SK-N-SH (cell line): ENCODE results near the gene FAM124A. TPM values are rescaled to one million over a fixed set of nuclear protein-coding genes. Genes with fewer than 3 reads are reported as not detected.

Source experiments
- CTCF ChIA-PET: fragments of 300-600, 350-600 bp; formaldehyde crosslinking; extraction: SDS; loops from one replicate; lab custom pipeline; 2021; lab: Yijun Ruan, JAX
- POLR2A ChIA-PET: fragments of 350-600 bp; sonication (Branson Sonifier 250); formaldehyde crosslinking; extraction: SDS; loops from one replicate; lab custom pipeline; 2020; ENCODE audit warnings: antibody characterized with exemption, inconsistent platforms; lab: Yijun Ruan, JAX
- DNase-seq: peaks from one replicate; pipeline ENCODE4 v3.0.0; 2012
- H2AFZ ChIP-seq: fragments of 200-600 bp; sonication (generic); 2 replicates; pipeline ENCODE4 v1.8.1; 2016; ENCODE audit warnings: antibody characterized with exemption, mild to moderate bottlenecking, low read depth
- H3F3A ChIP-seq: fragments of 200-600 bp; sonication (generic); replicated peaks from 2 replicates; pipeline ENCODE3; 2016; ENCODE audit warnings: antibody characterized with exemption, mild to moderate bottlenecking; ENCODE audit not compliant: insufficient read depth
- H3K27ac ChIP-seq, 2 experiments: fragments of 200-500 bp in 1 of 2; fragments of 200-600 bp in 1 of 2; sonication (Bioruptor generic) in 1 of 2; sonication (generic), shearing (Covaris generic) in 1 of 2; 2 replicates each; pipeline versions ENCODE4 v1.5.1 to v1.6.1; 2014 to 2016; ENCODE audit warnings: low read depth in 2 of 2, inconsistent platforms in 1 of 2, low read length in 1 of 2, mild to moderate bottlenecking in 1 of 2, mixed read lengths in 1 of 2
- H3K27me3 ChIP-seq: fragments of 200-600 bp; sonication (generic), shearing (Covaris generic); 2 replicates; pipeline ENCODE4 v1.6.1; 2016; ENCODE audit warnings: mixed run types; ENCODE audit not compliant: insufficient read depth
- H3K36me3 ChIP-seq, 2 experiments: fragments of 200-500 bp in 1 of 2; fragments of 200-600 bp in 1 of 2; sonication (Bioruptor generic) in 1 of 2; sonication (generic) in 1 of 2; replicated peaks in 1 of 2; 2 replicates each; pipeline versions ENCODE3 to v1.5.1; 2014 to 2016; ENCODE audit warnings: low read length in 1 of 2, mild to moderate bottlenecking in 1 of 2; ENCODE audit not compliant: insufficient read depth in 2 of 2, control insufficient read depth in 1 of 2
- H3K4me1 ChIP-seq, 2 experiments: fragments of 200-500 bp in 1 of 2; fragments of 200-600 bp in 1 of 2; sonication (Bioruptor generic) in 1 of 2; sonication (generic), shearing (Covaris generic) in 1 of 2; 2 replicates each; pipeline versions ENCODE4 v1.5.1 to v1.6.1; 2014 to 2016; ENCODE audit warnings: low read depth in 1 of 2, low read length in 1 of 2, mixed run types in 1 of 2; ENCODE audit not compliant: insufficient read depth in 2 of 2, control insufficient read depth in 1 of 2
- H3K4me2 ChIP-seq: fragments of 200-600 bp; sonication (generic), shearing (Covaris generic); 2 replicates; pipeline ENCODE4 v1.6.1; 2017; ENCODE audit warnings: mixed run types
- H3K4me3 ChIP-seq, 2 experiments: fragments of 200-500 bp in 1 of 2; fragments of 200-600 bp in 1 of 2; sonication (Bioruptor generic) in 1 of 2; sonication (generic), shearing (Covaris generic) in 1 of 2; 2 replicates each; pipeline versions ENCODE4 v1.5.1 to v1.8.1; 2014 to 2016; ENCODE audit warnings: low read depth in 2 of 2, inconsistent platforms in 1 of 2, low read length in 1 of 2, mild to moderate bottlenecking in 1 of 2, mixed read lengths in 1 of 2, moderate library complexity in 1 of 2
- H3K79me2 ChIP-seq: fragments of 200-600 bp; sonication (generic); 2 replicates; pipeline ENCODE4 v1.8.1; 2017; ENCODE audit warnings: mild to moderate bottlenecking; ENCODE audit not compliant: insufficient read depth
- H3K9ac ChIP-seq: fragments of 200-600 bp; sonication (generic); 2 replicates; pipeline ENCODE4 v1.6.1; 2017; ENCODE audit warnings: mixed run types
- H3K9me2 ChIP-seq: fragments of 200-600 bp; sonication (generic); 2 replicates; pipeline ENCODE4 v1.6.1; 2017; ENCODE audit warnings: mixed run types
- H3K9me3 ChIP-seq: fragments of 200-600 bp; sonication (generic); 2 replicates; pipeline ENCODE4 v1.6.1; 2017; ENCODE audit warnings: mixed run types, mild to moderate bottlenecking, moderate library complexity
- H4K20me1 ChIP-seq: fragments of 200-600 bp; sonication (generic); 2 replicates; pipeline ENCODE4 v1.6.1; 2017; ENCODE audit warnings: mild to moderate bottlenecking, mixed run types; ENCODE audit not compliant: insufficient read depth
- CHD2 ChIP-seq: fragments of 150-350 bp; IDR thresholded peaks from 2 replicates; pipeline ENCODE4 v1.6.1; 2018; ENCODE audit warnings: low read length; ENCODE audit not compliant: partially characterized antibody
- ELF1 ChIP-seq: IDR thresholded peaks from 2 replicates; pipeline ENCODE4 v1.4.0; 2012
- EP300 ChIP-seq, 2 experiments: IDR thresholded peaks; 2 replicates each; pipeline versions ENCODE4 v1.4.0 to v1.6.1; 2012; ENCODE audit warnings: borderline replicate concordance in 1 of 2, low read depth in 1 of 2, low read length in 1 of 2
- FOXJ3 ChIP-seq: sonication (generic); formaldehyde crosslinking; IDR thresholded peaks from 2 replicates; pipeline ENCODE4 v1.5.1; 2020; ENCODE audit warnings: mild to moderate bottlenecking, missing genetic modification reagents
- FOXM1 ChIP-seq: IDR thresholded peaks from 2 replicates; pipeline ENCODE4 v1.4.0; 2012; ENCODE audit warnings: low read depth, mild to moderate bottlenecking
- GABPA ChIP-seq: IDR thresholded peaks from 2 replicates; pipeline ENCODE4 v1.4.0; 2012; ENCODE audit warnings: low read depth, mild to moderate bottlenecking
- GATA2 ChIP-seq: sonication (generic); formaldehyde crosslinking; IDR thresholded peaks from 2 replicates; pipeline ENCODE4 v1.5.0; 2020; ENCODE audit warnings: mild to moderate bottlenecking, missing genetic modification reagents
- JUND ChIP-seq: IDR thresholded peaks from 2 replicates; pipeline ENCODE4 v1.4.0; 2012
- MEF2A ChIP-seq: IDR thresholded peaks from 2 replicates; pipeline ENCODE4 v1.4.0; 2012; ENCODE audit warnings: low read depth, borderline replicate concordance
- NFIC ChIP-seq: IDR thresholded peaks from 2 replicates; pipeline ENCODE4 v1.4.0; 2012; ENCODE audit warnings: borderline replicate concordance
- POLR2AphosphoS5 ChIP-seq: IDR thresholded peaks from 2 replicates; pipeline ENCODE4 v1.6.1; 2012; ENCODE audit warnings: low read depth, low read length
- RAD21 ChIP-seq: IDR thresholded peaks from 2 replicates; pipeline ENCODE4 v1.6.1; 2012; ENCODE audit warnings: mild to moderate bottlenecking, low read length
- RCOR1 ChIP-seq: fragments of 150-350 bp; IDR thresholded peaks from 2 replicates; pipeline ENCODE4 v1.6.1; 2017; ENCODE audit warnings: antibody characterized with exemption, low read length
- RFX5 ChIP-seq: IDR thresholded peaks from 2 replicates; pipeline ENCODE4 v1.6.1; 2012; ENCODE audit warnings: mild to moderate bottlenecking, improper control_type of control experiment, low read length
- RXRA ChIP-seq: IDR thresholded peaks from 2 replicates; pipeline ENCODE4 v1.4.0; 2012; ENCODE audit warnings: low read depth, mild to moderate bottlenecking, borderline replicate concordance
- SIN3A ChIP-seq: IDR thresholded peaks from 2 replicates; pipeline ENCODE4 v1.6.1; 2012; ENCODE audit warnings: low read depth, mild to moderate bottlenecking, low read length, moderate library complexity, borderline replicate concordance
- TAF1 ChIP-seq: IDR thresholded peaks from 2 replicates; pipeline ENCODE4 v1.6.1; 2012; ENCODE audit warnings: low read depth, mild to moderate bottlenecking, low read length, moderate library complexity, borderline replicate concordance
- TCF12 ChIP-seq: IDR thresholded peaks from 2 replicates; pipeline ENCODE4 v1.4.0; 2012
- TEAD4 ChIP-seq: IDR thresholded peaks from 2 replicates; pipeline ENCODE4 v1.4.0; 2012; ENCODE audit warnings: mild to moderate bottlenecking, borderline replicate concordance; ENCODE audit not compliant: insufficient read depth
- WGBS: methylation state at CpG from one replicate; pipeline ENCODE4 v1.1.6; 2017; ENCODE audit warnings: low lambda C conversion rate; 5-methylcytosine and 5-hydroxymethylcytosine counted together
- polyA plus RNA-seq, 3 experiments: library from polyadenylated mRNA; depleted of rRNA; stranded (reverse); fragments of >200 nt; gene quantifications; 2 replicates each; pipeline ENCODE4 v1.2.3, GENCODE V29; 2012
- TF ChIP-seq, protein P1 (sequence below): IDR thresholded peaks from 2 replicates; pipeline ENCODE4 v1.4.0; 2012; ENCODE audit warnings: low read depth
- TF ChIP-seq, protein P2 (sequence below): IDR thresholded peaks from 2 replicates; pipeline ENCODE4 v1.6.1; 2012; ENCODE audit warnings: mild to moderate bottlenecking, low read depth, low read length, moderate library complexity
- TF ChIP-seq, protein P3 (sequence below): fragments of 150-350 bp; IDR thresholded peaks from 2 replicates; pipeline ENCODE4 v1.6.1; 2016; ENCODE audit warnings: mild to moderate bottlenecking, low read depth, low read length
- TF ChIP-seq, protein P4 (sequence below): IDR thresholded peaks from 2 replicates; pipeline ENCODE4 v1.4.0; 2012; ENCODE audit warnings: low read depth, borderline replicate concordance

The FAM124A gene
- polyA plus RNA-seq, 1 of the 3 experiments (the other 2 are of a cell fraction): 1.5 TPM

DNA sequence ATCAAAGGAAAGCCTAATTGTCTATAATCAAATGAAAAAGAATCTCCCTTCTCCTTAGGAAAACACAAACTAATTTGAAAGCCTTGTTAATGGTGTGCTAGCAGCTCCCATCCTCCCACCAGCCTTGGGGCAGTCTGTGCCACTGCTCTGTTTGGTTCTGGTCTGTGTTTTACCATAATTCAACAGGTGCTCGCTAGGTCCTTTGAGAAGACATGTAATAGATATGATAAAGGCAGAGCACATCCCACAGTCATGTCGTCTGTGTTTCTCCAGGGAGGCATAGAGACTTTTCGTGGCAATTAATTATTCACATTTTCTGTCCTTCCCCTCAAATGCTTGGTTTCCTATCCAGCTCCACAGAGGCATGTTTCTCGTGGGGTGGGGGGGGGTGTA lies 23.8 kb downstream of the FAM124A start:
- H3K4me3 ChIP-seq: no peak overlapping the region
- H2AFZ ChIP-seq: no peak overlapping the region
- CTCF ChIA-PET: interaction anchor here (1.0 to 6.2 kb wide), 12 partner anchors 9 to 552 kb away, joined by 3 to 31 read pairs (median 4); partner anchors contain the start of gene FAM124A
- no peak overlapping the region for H3K9ac ChIP-seq
- 31% methylated on average over 4 of the region's 4 CpGs for WGBS
- H3K4me2 ChIP-seq: no peak overlapping the region
- no peak for TF ChIP-seq TEAD4
- no peak for TF ChIP-seq JUND
- peak; percentile 84 for TF ChIP-seq FOXJ3 (CRISPR knock-in tag)
- peak; percentile 94 for TF ChIP-seq CHD2
- TF ChIP-seq, protein P1, sequence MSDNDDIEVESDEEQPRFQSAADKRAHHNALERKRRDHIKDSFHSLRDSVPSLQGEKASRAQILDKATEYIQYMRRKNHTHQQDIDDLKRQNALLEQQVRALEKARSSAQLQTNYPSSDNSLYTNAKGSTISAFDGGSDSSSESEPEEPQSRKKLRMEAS: no peak
- no peak for TF ChIP-seq GABPA
- TF ChIP-seq RXRA: no peak
- no peak for TF ChIP-seq FOXM1
- TF ChIP-seq NFIC: no peak
- TF ChIP-seq SIN3A: no peak
- TF ChIP-seq EP300 (IDR thresholded peaks at IDR 0.05; ENCODE audit: borderline replicate concordance in 1 of 2, low read depth in 1 of 2, low read length in 1 of 2): peak in 1 of 2 experiments; percentile 88; a peak in 2 of 4 replicates
- TF ChIP-seq, protein P2, sequence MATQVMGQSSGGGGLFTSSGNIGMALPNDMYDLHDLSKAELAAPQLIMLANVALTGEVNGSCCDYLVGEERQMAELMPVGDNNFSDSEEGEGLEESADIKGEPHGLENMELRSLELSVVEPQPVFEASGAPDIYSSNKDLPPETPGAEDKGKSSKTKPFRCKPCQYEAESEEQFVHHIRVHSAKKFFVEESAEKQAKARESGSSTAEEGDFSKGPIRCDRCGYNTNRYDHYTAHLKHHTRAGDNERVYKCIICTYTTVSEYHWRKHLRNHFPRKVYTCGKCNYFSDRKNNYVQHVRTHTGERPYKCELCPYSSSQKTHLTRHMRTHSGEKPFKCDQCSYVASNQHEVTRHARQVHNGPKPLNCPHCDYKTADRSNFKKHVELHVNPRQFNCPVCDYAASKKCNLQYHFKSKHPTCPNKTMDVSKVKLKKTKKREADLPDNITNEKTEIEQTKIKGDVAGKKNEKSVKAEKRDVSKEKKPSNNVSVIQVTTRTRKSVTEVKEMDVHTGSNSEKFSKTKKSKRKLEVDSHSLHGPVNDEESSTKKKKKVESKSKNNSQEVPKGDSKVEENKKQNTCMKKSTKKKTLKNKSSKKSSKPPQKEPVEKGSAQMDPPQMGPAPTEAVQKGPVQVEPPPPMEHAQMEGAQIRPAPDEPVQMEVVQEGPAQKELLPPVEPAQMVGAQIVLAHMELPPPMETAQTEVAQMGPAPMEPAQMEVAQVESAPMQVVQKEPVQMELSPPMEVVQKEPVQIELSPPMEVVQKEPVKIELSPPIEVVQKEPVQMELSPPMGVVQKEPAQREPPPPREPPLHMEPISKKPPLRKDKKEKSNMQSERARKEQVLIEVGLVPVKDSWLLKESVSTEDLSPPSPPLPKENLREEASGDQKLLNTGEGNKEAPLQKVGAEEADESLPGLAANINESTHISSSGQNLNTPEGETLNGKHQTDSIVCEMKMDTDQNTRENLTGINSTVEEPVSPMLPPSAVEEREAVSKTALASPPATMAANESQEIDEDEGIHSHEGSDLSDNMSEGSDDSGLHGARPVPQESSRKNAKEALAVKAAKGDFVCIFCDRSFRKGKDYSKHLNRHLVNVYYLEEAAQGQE: no peak
- peak; percentile 80 for TF ChIP-seq GATA2 (CRISPR knock-in tag)
- no peak for TF ChIP-seq MEF2A
- no peak for TF ChIP-seq ELF1
- peak; percentile 28 for TF ChIP-seq RAD21
- no peak for TF ChIP-seq TAF1
- TF ChIP-seq POLR2AphosphoS5: no peak
- TF ChIP-seq TCF12: 0 out of 2 replicates have a peak, but pooled peaks have one; percentile 20
- TF ChIP-seq RFX5: no peak
- TF ChIP-seq RCOR1: peak; percentile 83
- TF ChIP-seq, protein P3, sequence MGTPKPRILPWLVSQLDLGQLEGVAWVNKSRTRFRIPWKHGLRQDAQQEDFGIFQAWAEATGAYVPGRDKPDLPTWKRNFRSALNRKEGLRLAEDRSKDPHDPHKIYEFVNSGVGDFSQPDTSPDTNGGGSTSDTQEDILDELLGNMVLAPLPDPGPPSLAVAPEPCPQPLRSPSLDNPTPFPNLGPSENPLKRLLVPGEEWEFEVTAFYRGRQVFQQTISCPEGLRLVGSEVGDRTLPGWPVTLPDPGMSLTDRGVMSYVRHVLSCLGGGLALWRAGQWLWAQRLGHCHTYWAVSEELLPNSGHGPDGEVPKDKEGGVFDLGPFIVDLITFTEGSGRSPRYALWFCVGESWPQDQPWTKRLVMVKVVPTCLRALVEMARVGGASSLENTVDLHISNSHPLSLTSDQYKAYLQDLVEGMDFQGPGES: no peak
- TF ChIP-seq, protein P4, sequence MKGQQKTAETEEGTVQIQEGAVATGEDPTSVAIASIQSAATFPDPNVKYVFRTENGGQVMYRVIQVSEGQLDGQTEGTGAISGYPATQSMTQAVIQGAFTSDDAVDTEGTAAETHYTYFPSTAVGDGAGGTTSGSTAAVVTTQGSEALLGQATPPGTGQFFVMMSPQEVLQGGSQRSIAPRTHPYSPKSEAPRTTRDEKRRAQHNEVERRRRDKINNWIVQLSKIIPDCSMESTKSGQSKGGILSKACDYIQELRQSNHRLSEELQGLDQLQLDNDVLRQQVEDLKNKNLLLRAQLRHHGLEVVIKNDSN: no peak
- TF ChIP-seq, all 33 proteins: peak for 7
- no peaks in the 10 kb centered on the region for H3K9me3 ChIP-seq
- no peaks in the 10 kb centered on the region for H3K79me2 ChIP-seq
- no peaks in the 10 kb centered on the region for H3K27me3 ChIP-seq
- peaks cover 4% of the 10 kb centered on the region for H3F3A ChIP-seq
- POLR2A ChIA-PET: interaction anchor here (0.9 kb wide), 2 partner anchors 40 to 207 kb away, joined by 3 to 5 read pairs; no protein-coding TSS in a partner anchor
- H3K27ac ChIP-seq: peak overlapping the region in 1 of 2 experiments; percentile 85; a peak in 2 of 4 replicates
- H3K9me2 ChIP-seq: no peaks in the 10 kb centered on the region
- H4K20me1 ChIP-seq: no peaks in the 10 kb centered on the region
- no peaks in the 10 kb centered on the region for H3K36me3 ChIP-seq
- peaks cover 0 to 30% of the 10 kb centered on the region in 2 experiments; a peak in 2 of 4 replicates for H3K4me1 ChIP-seq
- peak; percentile 78 for DNase-seq
